CD14-positive monocyte (primary cell): ENCODE results near the gene SYNDIG1. TPM values are rescaled to one million over a fixed set of nuclear protein-coding genes. Genes with fewer than 3 reads are reported as not detected.

Experiments
- DNase-seq, 3 donors: peaks; one replicate each; pipeline ENCODE4 v3.0.0-alpha.2; 2011 to 2022
- H2AFZ ChIP-seq: 2 replicates; pipeline ENCODE4 v1.6.0; 2012; ENCODE audit warnings: mild to moderate bottlenecking, low read depth, low read length, inconsistent platforms; ENCODE audit not compliant: insufficient read depth, poor library complexity, severe bottlenecking
- H3K27ac ChIP-seq, 2 donors: 1 replicate in 1 of 2; 2 replicates in 1 of 2; pipeline ENCODE4 v1.5.1; 2012 to 2013; ENCODE audit warnings: low read length in 2 of 2, control low read depth in 1 of 2, inconsistent platforms in 1 of 2, low read depth in 1 of 2, mild to moderate bottlenecking in 1 of 2
- H3K27me3 ChIP-seq, 2 donors: one replicate each; pipeline versions ENCODE4 v1.6.0 to v1.6.1; 2011 to 2013; ENCODE audit warnings: low read length in 2 of 2; ENCODE audit not compliant: control insufficient read depth in 2 of 2, insufficient read depth in 2 of 2
- H3K36me3 ChIP-seq, 2 donors: replicated peaks in 1 of 2; 1 replicate in 1 of 2; 2 replicates in 1 of 2; pipeline versions ENCODE4 v1.5.1 to v1.6.1; 2012 to 2013; ENCODE audit warnings: low read length in 2 of 2, control low read depth in 1 of 2, inconsistent platforms in 1 of 2, mild to moderate bottlenecking in 1 of 2; ENCODE audit not compliant: insufficient read depth in 2 of 2, control insufficient read depth in 1 of 2
- H3K4me1 ChIP-seq, 2 donors: 1 replicate in 1 of 2; 2 replicates in 1 of 2; pipeline versions ENCODE4 v1.5.1 to v1.6.1; 2012 to 2013; ENCODE audit warnings: low read length in 2 of 2, control low read depth in 1 of 2, inconsistent platforms in 1 of 2, mild to moderate bottlenecking in 1 of 2, moderate library complexity in 1 of 2; ENCODE audit not compliant: insufficient read depth in 2 of 2, control insufficient read depth in 1 of 2
- H3K4me2 ChIP-seq: replicated peaks from 2 replicates; pipeline ENCODE3; 2012; ENCODE audit warnings: low read length, moderate library complexity, mild to moderate bottlenecking; ENCODE audit not compliant: poor library complexity, severe bottlenecking; ENCODE audit errors: extremely low read depth
- H3K4me3 ChIP-seq, 3 experiments: fragments of 200-600 bp in 1 of 3; sonication (generic) in 1 of 3; replicated peaks in 1 of 3; 1 replicate in 2 of 3; 2 replicates in 1 of 3; pipeline ENCODE4 v1.5.1; 2011 to 2013; ENCODE audit warnings: low read length in 3 of 3, mild to moderate bottlenecking in 3 of 3, control low read depth in 2 of 3, low read depth in 2 of 3, inconsistent platforms in 1 of 3, moderate library complexity in 1 of 3
- H3K79me2 ChIP-seq: 2 replicates; pipeline ENCODE4 v1.6.0; 2012; ENCODE audit warnings: mild to moderate bottlenecking, control low read depth, inconsistent platforms, low read length, moderate library complexity; ENCODE audit not compliant: insufficient read depth
- H3K9ac ChIP-seq: 2 replicates; pipeline ENCODE4 v1.6.0; 2017; ENCODE audit warnings: low read length, mild to moderate bottlenecking; ENCODE audit not compliant: insufficient read depth, poor library complexity, severe bottlenecking
- H3K9me3 ChIP-seq, 2 donors: replicated peaks in 1 of 2; 1 replicate in 1 of 2; 2 replicates in 1 of 2; pipeline versions ENCODE4 v1.5.1 to v1.6.1; 2012 to 2013; ENCODE audit warnings: low read length in 2 of 2, control low read depth in 1 of 2; ENCODE audit not compliant: control insufficient read depth in 1 of 2, insufficient read depth in 1 of 2
- H4K20me1 ChIP-seq: 2 replicates; pipeline ENCODE4 v1.6.0; 2012; ENCODE audit warnings: mild to moderate bottlenecking, low read length, control low read depth, moderate library complexity; ENCODE audit not compliant: insufficient read depth
- H3K27ac Mint-ChIP-seq, 7 donors: one replicate each; pipeline ENCODE4 v1.8.0; 2020; ENCODE audit warnings: mild to moderate bottlenecking in 7 of 7, mixed read lengths in 7 of 7, moderate library complexity in 6 of 7, inconsistent platforms in 2 of 7
- H3K27me3 Mint-ChIP-seq, 3 donors: one replicate each; pipeline ENCODE4 v1.8.0; 2021 to 2022; ENCODE audit warnings: low read depth in 3 of 3, mild to moderate bottlenecking in 3 of 3, mixed read lengths in 3 of 3, moderate library complexity in 3 of 3, inconsistent platforms in 1 of 3
- H3K36me3 Mint-ChIP-seq, 2 donors: one replicate each; pipeline ENCODE4 v1.8.0; 2020; ENCODE audit warnings: mixed read lengths in 2 of 2, inconsistent platforms in 1 of 2, mild to moderate bottlenecking in 1 of 2
- H3K4me1 Mint-ChIP-seq: one replicate; pipeline ENCODE4 v1.8.0; 2020; ENCODE audit warnings: mild to moderate bottlenecking, mixed read lengths
- H3K4me3 Mint-ChIP-seq, 2 donors: one replicate each; pipeline ENCODE4 v1.8.0; 2020; ENCODE audit warnings: mild to moderate bottlenecking in 2 of 2, mixed read lengths in 2 of 2, moderate library complexity in 1 of 2
- H3K9me3 Mint-ChIP-seq, 7 donors: one replicate each; pipeline ENCODE4 v1.8.0; 2020 to 2022; ENCODE audit warnings: mixed read lengths in 7 of 7, mild to moderate bottlenecking in 6 of 7, moderate library complexity in 6 of 7, inconsistent platforms in 2 of 7
- CTCF ChIP-seq: fragments of 200-600 bp; IDR thresholded peaks from one replicate; pipeline ENCODE4 v1.8.0; 2022; ENCODE audit warnings: antibody characterized with exemption, mild to moderate bottlenecking
- WGBS: methylation state at CpG from one replicate; pipeline ENCODE4 v1.1.5; 2013; ENCODE audit warnings: missing lambda C conversion rate; ENCODE audit not compliant: insufficient coverage; 5-methylcytosine and 5-hydroxymethylcytosine counted together
- intact Hi-C, 2 donors: fragments of 100-400 bp; cut with micrococcal nuclease; formaldehyde crosslinking; loops; one replicate each; pipeline versions ENCODE4 v1.15.0 to v1.15.1; 2023
- polyA plus RNA-seq, 3 donors: library from polyadenylated mRNA; depleted of rRNA in 1 of 3; unstranded in 2 of 3; stranded (reverse) in 1 of 3; fragments of 300-500 nt in 2 of 3; fragments of >200 nt in 1 of 3; fragmentation: Illumina TruSeq in 2 of 3; gene quantifications; 1 replicate in 2 of 3; 2 replicates in 1 of 3; pipeline ENCODE4 v1.2.3, GENCODE V29; 2012 to 2021

Gene SYNDIG1
- polyA plus RNA-seq, 3 donors = not detected

- H3K4me2 ChIP-seq = no peak overlapping the region
- H3K4me1 Mint-ChIP-seq = no peaks in the 10 kb centered on the region
- 100% methylated on average over 7 of the region's 7 CpGs for WGBS
Observed at GRCh38 chr20:24572140-24572539, 102.7 kb downstream of the SYNDIG1 start.

GRCh38 chr20:24572862-24573261 is 103.4 kb downstream of the SYNDIG1 start:
- no peak for DNase-seq
- Mint-ChIP-seq H3K9me3 (peaks cover 0 to 3% (median 0%) of the 10 kb centered on the region in 7 donors), H3K4me3 (no peak overlapping the region), H3K4me1 (no peaks in the 10 kb centered on the region), H3K27me3 (peaks cover 0 to 4% (median 3%) of the 10 kb centered on the region in 3 donors), H3K27ac (no peak overlapping the region), H3K36me3 (no peaks in the 10 kb centered on the region)
- Histone ChIP-seq H3K4me3 (no peak overlapping the region), H3K4me1 (no peaks in the 10 kb centered on the region), H3K9ac (no peak overlapping the region), H3K27me3 (no peaks in the 10 kb centered on the region), H3K9me3 (no peaks in the 10 kb centered on the region), H3K27ac (no peak overlapping the region), H4K20me1 (no peaks in the 10 kb centered on the region), H2AFZ (no peak overlapping the region), H3K4me2 (no peak overlapping the region), H3K79me2 (no peaks in the 10 kb centered on the region), H3K36me3 (no peaks in the 10 kb centered on the region)
- no peak for TF ChIP-seq CTCF
- 52% methylated on average over 3 of the region's 5 CpGs for WGBS
- intact Hi-C loops = no loop called here

More at GRCh38 chr20:24572140-24572539, 102.7 kb downstream of the SYNDIG1 start:
- no peak overlapping the region for H2AFZ ChIP-seq
- TF ChIP-seq CTCF = no peak
- no peaks in the 10 kb centered on the region for H3K4me1 ChIP-seq
- no peak overlapping the region for H3K9ac ChIP-seq
- Mint-ChIP-seq H3K27ac (no peak overlapping the region), H3K36me3 (no peaks in the 10 kb centered on the region), H3K27me3 (peaks cover 0 to 4% (median 3%) of the 10 kb centered on the region in 3 donors), H3K4me3 (no peak overlapping the region), H3K9me3 (peaks cover 0 to 7% (median 0%) of the 10 kb centered on the region in 7 donors)
- H3K4me3 ChIP-seq = no peak overlapping the region
- no peaks in the 10 kb centered on the region for H3K9me3 ChIP-seq
- no peak for DNase-seq
- no peaks in the 10 kb centered on the region for H3K27me3 ChIP-seq
- H3K36me3 ChIP-seq = no peaks in the 10 kb centered on the region
- H3K79me2 ChIP-seq = no peaks in the 10 kb centered on the region
- intact Hi-C loops = no loop called here
- H3K27ac ChIP-seq = no peak overlapping the region
- no peaks in the 10 kb centered on the region for H4K20me1 ChIP-seq
